K562 (cell line): ENCODE data around the gene TCEA3. TPM values are rescaled to one million over a fixed set of nuclear protein-coding genes. Genes with fewer than 3 reads are reported as not detected.

ENCODE experiments used
- BCL6 ChIP-seq: fragments of 250-450 bp; sonication (Bioruptor Pico); IDR thresholded peaks from 2 replicates; pipeline ENCODE4 v1.4.0; 2020
- BRCA1 ChIP-seq, 2 experiments: fragments of 450-650 bp in 1 of 2; sonication (generic) in 1 of 2; formaldehyde crosslinking in 1 of 2; IDR thresholded peaks; 2 replicates each; pipeline versions ENCODE4 v1.5.0 to v1.6.1; 2017 to 2020; ENCODE audit warnings: mild to moderate bottlenecking in 1 of 2, missing genetic modification reagents in 1 of 2
- FOXK2 ChIP-seq, 2 experiments: fragments of 450-650 bp; IDR thresholded peaks in 1 of 2; conservative IDR thresholded peaks in 1 of 2; 2 replicates each; pipeline ENCODE4 v1.6.1; 2016; ENCODE audit warnings: low read depth in 2 of 2, mild to moderate bottlenecking in 1 of 2
- GATA2 ChIP-seq: sonication (generic); formaldehyde crosslinking; IDR thresholded peaks from 2 replicates; pipeline ENCODE4 v1.4.0; 2020; ENCODE audit warnings: mild to moderate bottlenecking, missing genetic modification reagents
- IRF2 ChIP-seq: sonication (generic); formaldehyde crosslinking; IDR thresholded peaks from 2 replicates; pipeline ENCODE4 v1.8.1; 2022; ENCODE audit warnings: mild to moderate bottlenecking, missing genetic modification reagents
- KLF10 ChIP-seq: fragments of 250-450 bp; sonication (Bioruptor Pico); IDR thresholded peaks from 2 replicates; pipeline ENCODE4 v1.6.1; 2021; ENCODE audit warnings: matching md5 sums
- NR2C2 ChIP-seq, 2 experiments: fragments of 200-800 bp in 1 of 2; sonication (Bioruptor generic) in 1 of 2; sonication (generic) in 1 of 2; formaldehyde crosslinking in 1 of 2; IDR thresholded peaks; 2 replicates each; pipeline versions ENCODE4 v1.6.1 to v1.8.0; 2016 to 2022; ENCODE audit warnings: mild to moderate bottlenecking in 1 of 2, missing compliant biosample characterization in 1 of 2, missing genetic modification characterization in 1 of 2, missing genetic modification reagents in 1 of 2
- RBM17 ChIP-seq: fragments of 200-400 bp; formaldehyde crosslinking; IDR thresholded peaks from 2 replicates; pipeline ENCODE4 v1.6.1; 2017; ENCODE audit warnings: low read depth, mild to moderate bottlenecking, low read length, borderline replicate concordance
- SMAD3 ChIP-seq: fragments of 450-650 bp; formaldehyde crosslinking; conservative IDR thresholded peaks from 2 replicates; pipeline ENCODE4 v1.4.0; 2020; ENCODE audit warnings: mild to moderate bottlenecking
- SMARCB1 ChIP-seq: IDR thresholded peaks from 2 replicates; pipeline ENCODE4 v1.6.1; 2011; ENCODE audit warnings: improper control_type of control experiment, low read depth; ENCODE audit not compliant: insufficient read length
- TEAD1 ChIP-seq, 2 experiments: fragments of 450-650 bp in 1 of 2; sonication (generic) in 1 of 2; formaldehyde crosslinking; IDR thresholded peaks; 2 replicates each; pipeline versions ENCODE4 v1.4.0 to v1.8.0; 2020 to 2022; ENCODE audit warnings: mild to moderate bottlenecking in 2 of 2, missing genetic modification reagents in 1 of 2
- THAP12 ChIP-seq: fragments of 250-450 bp; sonication (Bioruptor Pico); IDR thresholded peaks from 2 replicates; pipeline ENCODE4 v1.9.0; 2021; ENCODE audit warnings: mild to moderate bottlenecking, inconsistent platforms
- TRIM25 ChIP-seq: fragments of 450-650 bp; IDR thresholded peaks from 2 replicates; pipeline ENCODE4 v1.7.0; 2016; ENCODE audit warnings: borderline replicate concordance
- ZKSCAN3 ChIP-seq: fragments of 250-450 bp; sonication (Bioruptor Pico); IDR thresholded peaks from 2 replicates; pipeline ENCODE4 v1.4.0; 2020
- ZNF140 ChIP-seq: fragments of 250-450 bp; sonication (Bioruptor Pico); IDR thresholded peaks from 2 replicates; pipeline ENCODE4 v1.8.0; 2021; ENCODE audit warnings: moderate library complexity, mild to moderate bottlenecking, inconsistent platforms
- ZNF263 ChIP-seq: sonication (generic); formaldehyde crosslinking; IDR thresholded peaks from 2 replicates; pipeline ENCODE4 v1.8.0; 2022; ENCODE audit warnings: mild to moderate bottlenecking, missing genetic modification reagents, borderline replicate concordance
- ZNF282 ChIP-seq: sonication (generic); formaldehyde crosslinking; IDR thresholded peaks from 2 replicates; pipeline ENCODE4 v1.8.1; 2023; ENCODE audit warnings: missing genetic modification reagents
- ZNF778 ChIP-seq: fragments of 450-650 bp; formaldehyde crosslinking; IDR thresholded peaks from 2 replicates; pipeline ENCODE4 v1.4.0; 2020; ENCODE audit warnings: mild to moderate bottlenecking, moderate library complexity
- polyA plus RNA-seq, 8 experiments: library from polyadenylated mRNA; depleted of rRNA in 4 of 8; stranded (reverse) in 5 of 8; unstranded in 3 of 8; fragments of >200 nt; fragmentation: Nextera tagmentation in 2 of 8; fragmentation: Illumina TruSeq in 1 of 8; extraction: Ambion mirVana in 2 of 8; extraction: Trizol in 1 of 8; gene quantifications; 2 replicates each; pipeline versions ENCODE4 v1.2.1 to v1.2.3, GENCODE V29; 2011 to 2014; ENCODE audit warnings: inconsistent platforms in 1 of 8, missing spikeins in 1 of 8
- total RNA-seq, 7 experiments: library from RNA; depleted of rRNA in 6 of 7; stranded (reverse); fragments of >200 nt in 6 of 7; fragmentation: Illumina TruSeq in 2 of 7; extraction: Trizol in 2 of 7; gene quantifications; 2 replicates each; pipeline versions ENCODE4 v1.2.1 to v1.2.3, GENCODE V29; 2011 to 2021; ENCODE audit warnings: low replicate concordance in 1 of 7
- TF ChIP-seq, protein P1 (sequence below): fragments of 250-450 bp; sonication (Bioruptor Pico); IDR thresholded peaks from 2 replicates; pipeline ENCODE4 v1.5.0; 2020; ENCODE audit warnings: mild to moderate bottlenecking
- TF ChIP-seq, protein P2 (sequence below): sonication (generic); formaldehyde crosslinking; IDR thresholded peaks from 2 replicates; pipeline ENCODE4 v1.4.0; 2020; ENCODE audit warnings: mild to moderate bottlenecking, missing genetic modification reagents

Gene TCEA3
- total and polyA plus RNA-seq, 9 of the 15 experiments (the other 6 are each of a cell fraction or from before 2014, with no cell fraction given), result 0.03 to 0.55 (median 0.36) TPM

- TF ChIP-seq, protein P1, sequence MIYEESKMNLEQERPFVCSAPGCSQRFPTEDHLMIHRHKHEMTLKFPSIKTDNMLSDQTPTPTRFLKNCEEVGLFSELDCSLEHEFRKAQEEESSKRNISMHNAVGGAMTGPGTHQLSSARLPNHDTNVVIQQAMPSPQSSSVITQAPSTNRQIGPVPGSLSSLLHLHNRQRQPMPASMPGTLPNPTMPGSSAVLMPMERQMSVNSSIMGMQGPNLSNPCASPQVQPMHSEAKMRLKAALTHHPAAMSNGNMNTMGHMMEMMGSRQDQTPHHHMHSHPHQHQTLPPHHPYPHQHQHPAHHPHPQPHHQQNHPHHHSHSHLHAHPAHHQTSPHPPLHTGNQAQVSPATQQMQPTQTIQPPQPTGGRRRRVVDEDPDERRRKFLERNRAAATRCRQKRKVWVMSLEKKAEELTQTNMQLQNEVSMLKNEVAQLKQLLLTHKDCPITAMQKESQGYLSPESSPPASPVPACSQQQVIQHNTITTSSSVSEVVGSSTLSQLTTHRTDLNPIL, result no peak
- peak in 1 of 2 experiments; percentile 75; a peak in 2 of 4 replicates for TF ChIP-seq TEAD1 (CRISPR knock-in tag; IDR thresholded peaks at IDR 0.05)
- no peak for TF ChIP-seq THAP12 (CRISPR knock-in tag)
- TF ChIP-seq ZNF140 (CRISPR knock-in tag), result no peak
- no peak for TF ChIP-seq ZNF282 (CRISPR knock-in tag)
- TF ChIP-seq, protein P2, sequence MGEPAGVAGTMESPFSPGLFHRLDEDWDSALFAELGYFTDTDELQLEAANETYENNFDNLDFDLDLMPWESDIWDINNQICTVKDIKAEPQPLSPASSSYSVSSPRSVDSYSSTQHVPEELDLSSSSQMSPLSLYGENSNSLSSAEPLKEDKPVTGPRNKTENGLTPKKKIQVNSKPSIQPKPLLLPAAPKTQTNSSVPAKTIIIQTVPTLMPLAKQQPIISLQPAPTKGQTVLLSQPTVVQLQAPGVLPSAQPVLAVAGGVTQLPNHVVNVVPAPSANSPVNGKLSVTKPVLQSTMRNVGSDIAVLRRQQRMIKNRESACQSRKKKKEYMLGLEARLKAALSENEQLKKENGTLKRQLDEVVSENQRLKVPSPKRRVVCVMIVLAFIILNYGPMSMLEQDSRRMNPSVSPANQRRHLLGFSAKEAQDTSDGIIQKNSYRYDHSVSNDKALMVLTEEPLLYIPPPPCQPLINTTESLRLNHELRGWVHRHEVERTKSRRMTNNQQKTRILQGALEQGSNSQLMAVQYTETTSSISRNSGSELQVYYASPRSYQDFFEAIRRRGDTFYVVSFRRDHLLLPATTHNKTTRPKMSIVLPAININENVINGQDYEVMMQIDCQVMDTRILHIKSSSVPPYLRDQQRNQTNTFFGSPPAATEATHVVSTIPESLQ (CRISPR knock-in tag), result no peak
- no peak for TF ChIP-seq TRIM25
- no peak for TF ChIP-seq IRF2 (CRISPR knock-in tag)
- TF ChIP-seq BRCA1 (IDR thresholded peaks at IDR 0.05), result no peak
- TF ChIP-seq BRCA1 (CRISPR knock-in tag; IDR thresholded peaks at IDR 0.05), result no peak
- no peak for TF ChIP-seq KLF10 (CRISPR knock-in tag)
- no peak for TF ChIP-seq GATA2 (CRISPR knock-in tag)
- no peak for TF ChIP-seq NR2C2 (CRISPR knock-in tag; IDR thresholded peaks at IDR 0.05)
- no peak; the same call in 1 of the 2 replicates for TF ChIP-seq NR2C2 (tag; IDR thresholded peaks at IDR 0.05)
- TF ChIP-seq ZNF778 (CRISPR knock-in tag), result no peak
- TF ChIP-seq FOXK2 (conservative IDR thresholded peaks at IDR 0.05 in 1 of 2, IDR thresholded peaks at IDR 0.05 in 1 of 2; ENCODE audit: low read depth in 2 of 2), result peak; percentile 61; a peak in 3 of 4 replicates
- no peak for TF ChIP-seq SMARCB1
- no peak for TF ChIP-seq BCL6 (CRISPR knock-in tag)
- no peak for TF ChIP-seq ZNF263 (CRISPR knock-in tag)
- TF ChIP-seq SMAD3 (CRISPR knock-in tag), result no peak
- no peak for TF ChIP-seq ZKSCAN3 (CRISPR knock-in tag)
- TF ChIP-seq RBM17, result no peak
These were observed 20.6 kb downstream of the TCEA3 start (continued) for GRCh38 chr1:23403735-23404486.
